HepG2 (cell line): ENCODE measurements around the gene RPL18. TPM values are rescaled to one million over a fixed set of nuclear protein-coding genes. Genes with fewer than 3 reads are reported as not detected.
A peak's percentile ranks its signal among the peaks of the same experiment; 100 is the strongest.

ENCODE experiments used
- AGO2 ChIP-seq: fragments of 200-400 bp; formaldehyde crosslinking; optimal IDR thresholded peaks from 2 replicates; pipeline ENCODE3; 2017; ENCODE audit warnings: mild to moderate bottlenecking, low read depth, low read length, moderate library complexity
- ELF3 ChIP-seq: IDR thresholded peaks from 2 replicates; pipeline ENCODE4 v1.6.1; 2016; ENCODE audit warnings: missing genetic modification reagents, missing compliant biosample characterization
- GATAD2A ChIP-seq: IDR thresholded peaks from 2 replicates; pipeline ENCODE4 v1.6.1; 2016
- IRX3 ChIP-seq: sonication (generic); formaldehyde crosslinking; IDR thresholded peaks from 2 replicates; pipeline ENCODE4 v1.8.1; 2023; ENCODE audit warnings: mild to moderate bottlenecking, low read depth, missing genetic modification reagents, borderline replicate concordance
- RBFOX2 ChIP-seq: fragments of 200-400 bp; formaldehyde crosslinking; IDR thresholded peaks from 2 replicates; pipeline ENCODE4 v1.6.1; 2017; ENCODE audit warnings: low read depth, mild to moderate bottlenecking, low read length
- WIZ ChIP-seq: sonication (generic); formaldehyde crosslinking; IDR thresholded peaks from 2 replicates; pipeline ENCODE4 v1.5.1; 2020; ENCODE audit warnings: mild to moderate bottlenecking, missing genetic modification reagents
- XRCC5 ChIP-seq: fragments of 200-400 bp; formaldehyde crosslinking; optimal IDR thresholded peaks from 2 replicates; pipeline ENCODE3; 2017; ENCODE audit warnings: mild to moderate bottlenecking, low read length
- ZBTB20 ChIP-seq: sonication (generic); formaldehyde crosslinking; IDR thresholded peaks from 2 replicates; pipeline ENCODE4 v1.8.1; 2023; ENCODE audit warnings: missing genetic modification reagents, low read depth, mild to moderate bottlenecking, borderline replicate concordance
- ZHX2 ChIP-seq, 2 experiments: sonication (generic) in 1 of 2; formaldehyde crosslinking in 1 of 2; IDR thresholded peaks; 2 replicates each; pipeline versions ENCODE4 v1.6.1 to v1.9.0; 2014 to 2022; ENCODE audit warnings: antibody characterized with exemption in 1 of 2, borderline replicate concordance in 1 of 2, inconsistent platforms in 1 of 2, low read depth in 1 of 2, missing genetic modification reagents in 1 of 2
- ZNF34 ChIP-seq: sonication (generic); formaldehyde crosslinking; IDR thresholded peaks from 2 replicates; pipeline ENCODE4 v1.4.0; 2020; ENCODE audit warnings: mild to moderate bottlenecking, missing genetic modification reagents, borderline replicate concordance
- ZNF484 ChIP-seq: sonication (generic); formaldehyde crosslinking; IDR thresholded peaks from 2 replicates; pipeline ENCODE4 v1.5.1; 2020; ENCODE audit warnings: mild to moderate bottlenecking, low read depth, missing genetic modification reagents, borderline replicate concordance
- ZNF644 ChIP-seq: IDR thresholded peaks from 2 replicates; pipeline ENCODE4 v1.6.1; 2016; ENCODE audit warnings: low read depth
- polyA plus RNA-seq, 8 experiments: library from polyadenylated mRNA; depleted of rRNA in 3 of 8; stranded (reverse) in 7 of 8; unstranded in 1 of 8; fragments of >200 nt; fragmentation: Illumina TruSeq in 4 of 8; extraction: Trizol in 4 of 8; gene quantifications; 2 replicates each; pipeline versions ENCODE4 v1.2.1 to v1.2.3, GENCODE V29; 2011 to 2016; ENCODE audit warnings: low read depth in 4 of 8, missing spikeins in 1 of 8, mixed read lengths in 1 of 8; ENCODE audit not compliant: insufficient read depth in 1 of 8
- total RNA-seq, 5 experiments: library from RNA; depleted of rRNA; stranded (reverse); fragments of >200 nt; fragmentation: Illumina TruSeq; extraction: Trizol; gene quantifications; 2 replicates each; pipeline ENCODE4 v1.2.3, GENCODE V29; 2016; ENCODE audit warnings: low read depth in 1 of 5

RPL18 gene
- total and polyA plus RNA-seq, 2 of the 13 experiments (the other 11 are each of a cell fraction or from before 2014, with no cell fraction given), result 1,485 to 1,639 TPM

- no peak for TF ChIP-seq ZHX2 (IDR thresholded peaks at IDR 0.05; ENCODE audit: low read depth)
- TF ChIP-seq ZHX2 (CRISPR knock-in tag; IDR thresholded peaks at IDR 0.05; ENCODE audit: borderline replicate concordance), result no peak
- TF ChIP-seq RBFOX2, result peak; percentile 56; the same call in 1 of the 2 replicates
- TF ChIP-seq WIZ (CRISPR knock-in tag), result no peak
- no peak for TF ChIP-seq ELF3 (CRISPR knock-in tag)
- TF ChIP-seq AGO2, result peak; percentile 48
- no peak for TF ChIP-seq IRX3 (CRISPR knock-in tag)
- TF ChIP-seq XRCC5, result no peak
- TF ChIP-seq ZNF34 (CRISPR knock-in tag), result no peak
- TF ChIP-seq ZNF484 (CRISPR knock-in tag), result no peak
- no peak for TF ChIP-seq ZNF644
- no peak for TF ChIP-seq ZBTB20 (CRISPR knock-in tag)
- TF ChIP-seq GATAD2A (CRISPR knock-in tag), result no peak
- TF ChIP-seq, all 625 proteins: peak for 2
Observed at GRCh38 chr19:48625891-48626327, 6.9 kb upstream of the RPL18 start (continued).
